ENCODE measurements around the gene NRM. TPM values are rescaled to one million over a fixed set of nuclear protein-coding genes. Genes with fewer than 3 reads are reported as not detected.

Gene NRM
- total RNA-seq, 1 donor from 2014 or later = 31.5 TPM

GRCh38 chr6:30647242-30648116 lies 43.3 kb downstream of the NRM start:
- TF ChIP-seq CTCF (IDR thresholded peaks at IDR 0.05) = no peak
- H3K27ac Mint-ChIP-seq (ENCODE audit: unreplicated experiment) = peak overlapping the region; percentile 74
- H3K4me3 Mint-ChIP-seq (ENCODE audit: unreplicated experiment) = peak overlapping the region; percentile 83
- peak; percentile 90 for DNase-seq (ENCODE audit: extremely low spot score, unreplicated experiment)
- H3K27me3 Mint-ChIP-seq (ENCODE audit: unreplicated experiment) = no peaks in the 10 kb centered on the region
- H3K4me1 Mint-ChIP-seq (ENCODE audit: unreplicated experiment) = peaks cover 15% of the 10 kb centered on the region
- no peaks in the 10 kb centered on the region for H3K9me3 Mint-ChIP-seq (ENCODE audit: unreplicated experiment)
- peaks cover 24% of the 10 kb centered on the region for H3K36me3 Mint-ChIP-seq (ENCODE audit: unreplicated experiment)

DNA sequence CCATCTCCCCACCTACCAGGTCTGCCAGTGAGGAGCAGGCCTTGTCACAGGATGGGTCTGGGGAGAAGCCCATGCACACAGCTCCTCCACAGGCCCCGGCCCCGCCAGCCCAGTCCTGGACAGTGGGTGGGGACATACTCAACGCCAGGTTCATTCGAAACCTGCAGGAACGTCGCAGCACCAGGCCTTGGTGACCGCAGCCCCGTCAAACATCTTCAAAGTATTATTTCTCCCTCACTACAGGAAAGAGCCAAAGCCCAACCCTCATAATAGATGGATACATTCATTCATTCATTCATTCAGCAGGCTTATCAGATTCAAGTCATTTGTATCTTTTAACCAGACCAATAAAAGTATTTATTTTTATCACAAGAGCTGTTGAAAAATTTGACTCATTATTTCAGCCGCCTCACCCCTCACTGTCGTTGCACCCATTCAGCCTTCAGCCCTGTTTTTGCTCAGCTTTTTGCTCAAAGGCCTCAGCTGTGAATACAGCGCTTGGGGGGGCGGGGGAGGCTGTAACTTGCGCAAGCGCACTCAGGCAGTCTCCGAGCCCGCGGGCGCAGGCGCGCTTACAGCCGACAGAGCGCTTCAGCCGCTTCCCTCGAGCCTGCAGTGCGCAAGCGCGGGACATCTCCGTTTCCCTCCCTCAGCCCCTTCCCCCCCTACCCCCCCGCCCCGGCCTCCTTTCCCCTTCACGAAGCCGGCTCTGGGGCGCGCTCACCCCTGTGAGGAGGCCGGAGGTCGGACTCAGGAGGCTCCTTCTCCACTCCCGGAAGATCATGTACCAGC lies 44.1 kb downstream of the NRM start, which contains the start of gene C6orf136:
TSS of gene C6orf136 (plus strand) at position 684 of the 792 bp plus-strand sequence. CDS start at position 783, 99 bp downstream.
- H3K4me3 Mint-ChIP-seq (ENCODE audit: unreplicated experiment) = peak within 1 kb of the TSS; percentile 83
- no peaks in the 10 kb centered on the region for H3K27me3 Mint-ChIP-seq (ENCODE audit: unreplicated experiment)
- TF ChIP-seq CTCF (IDR thresholded peaks at IDR 0.05) = no peak
- no peaks in the 10 kb centered on the region for H3K9me3 Mint-ChIP-seq (ENCODE audit: unreplicated experiment)
- peaks cover 18% of the 10 kb centered on the region for H3K36me3 Mint-ChIP-seq (ENCODE audit: unreplicated experiment)
- peak; percentile 97 for DNase-seq (ENCODE audit: extremely low spot score, unreplicated experiment)
- H3K4me1 Mint-ChIP-seq (ENCODE audit: unreplicated experiment) = peaks cover 15% of the 10 kb centered on the region
- peak within 1 kb of the TSS; percentile 74 for H3K27ac Mint-ChIP-seq (ENCODE audit: unreplicated experiment)

GRCh38 chr6:30645989-30646388 lies 44.8 kb downstream of the NRM start:
- Mint-ChIP-seq H3K4me3 (ENCODE audit: unreplicated experiment) (peak overlapping the region; percentile 83), H3K36me3 (ENCODE audit: unreplicated experiment) (peaks cover 19% of the 10 kb centered on the region), H3K27me3 (ENCODE audit: unreplicated experiment) (no peaks in the 10 kb centered on the region), H3K9me3 (ENCODE audit: unreplicated experiment) (no peaks in the 10 kb centered on the region), H3K27ac (ENCODE audit: unreplicated experiment) (peak overlapping the region; percentile 4), H3K4me1 (ENCODE audit: unreplicated experiment) (peaks cover 15% of the 10 kb centered on the region)
- no peak for DNase-seq (ENCODE audit: extremely low spot score, unreplicated experiment)
- no peak for TF ChIP-seq CTCF (IDR thresholded peaks at IDR 0.05)

DNA sequence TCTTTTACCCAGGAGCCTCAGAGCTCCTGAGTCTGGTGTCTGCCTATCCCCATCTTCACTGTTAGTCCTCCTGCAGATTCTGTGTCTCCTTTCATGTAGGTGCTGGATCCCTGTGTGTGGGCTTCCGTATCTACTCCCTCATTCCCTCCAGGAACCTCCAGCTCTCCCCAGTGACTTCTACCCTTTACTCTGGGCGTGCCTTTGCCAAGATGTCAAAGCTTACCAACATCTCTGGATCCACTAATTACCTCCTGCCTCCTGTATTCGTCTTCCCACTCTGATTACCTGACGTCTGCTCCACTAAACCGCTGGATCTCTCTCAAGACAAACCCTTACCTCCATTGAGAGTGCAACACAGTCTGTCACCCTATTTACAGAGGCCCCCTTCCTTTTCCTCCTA lies 46.0 kb downstream of the NRM start:
- H3K27ac Mint-ChIP-seq (ENCODE audit: unreplicated experiment) = no peak overlapping the region
- peaks cover 15% of the 10 kb centered on the region for H3K4me1 Mint-ChIP-seq (ENCODE audit: unreplicated experiment)
- no peak for TF ChIP-seq CTCF (IDR thresholded peaks at IDR 0.05)
- H3K27me3 Mint-ChIP-seq (ENCODE audit: unreplicated experiment) = no peaks in the 10 kb centered on the region
- DNase-seq (ENCODE audit: extremely low spot score, unreplicated experiment) = no peak
- no peak overlapping the region for H3K4me3 Mint-ChIP-seq (ENCODE audit: unreplicated experiment)
- H3K36me3 Mint-ChIP-seq (ENCODE audit: unreplicated experiment) = peaks cover 22% of the 10 kb centered on the region
- no peaks in the 10 kb centered on the region for H3K9me3 Mint-ChIP-seq (ENCODE audit: unreplicated experiment)

DNA sequence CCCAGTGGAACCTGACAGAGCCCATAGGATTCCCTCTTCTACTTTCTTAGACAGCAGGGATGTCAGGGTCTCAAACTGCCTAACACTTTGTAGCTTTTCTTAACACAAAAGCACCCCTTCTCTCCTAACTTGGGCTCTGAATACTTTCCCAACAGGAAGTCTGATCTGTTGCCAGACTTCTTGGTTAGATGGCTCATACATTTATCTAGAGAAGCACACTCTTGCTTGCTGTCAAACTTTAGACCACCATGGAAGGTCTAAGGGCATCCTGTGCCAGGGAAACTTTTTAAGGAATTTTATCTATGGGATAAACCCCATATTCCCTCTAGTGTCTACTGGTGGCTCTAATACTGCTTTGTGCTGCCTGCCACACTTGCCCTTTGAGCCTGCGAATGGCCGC lies 47.1 kb downstream of the NRM start:
- H3K27ac Mint-ChIP-seq (ENCODE audit: unreplicated experiment) = no peak overlapping the region
- no peak for TF ChIP-seq CTCF (IDR thresholded peaks at IDR 0.05)
- no peak overlapping the region for H3K4me3 Mint-ChIP-seq (ENCODE audit: unreplicated experiment)
- DNase-seq (ENCODE audit: extremely low spot score, unreplicated experiment) = no peak
- no peaks in the 10 kb centered on the region for H3K9me3 Mint-ChIP-seq (ENCODE audit: unreplicated experiment)
- H3K4me1 Mint-ChIP-seq (ENCODE audit: unreplicated experiment) = peaks cover 15% of the 10 kb centered on the region
- H3K36me3 Mint-ChIP-seq (ENCODE audit: unreplicated experiment) = peaks cover 22% of the 10 kb centered on the region
- H3K27me3 Mint-ChIP-seq (ENCODE audit: unreplicated experiment) = no peaks in the 10 kb centered on the region
